GM15510 (cell line): ENCODE data around the gene ARF1.

Experiments
- POLR2A ChIP-seq: IDR thresholded peaks from 3 replicates; pipeline ENCODE4 v1.6.1; 2011; ENCODE audit warnings: borderline replicate concordance; ENCODE audit not compliant: insufficient read length; ENCODE audit errors: extremely low read depth

The ARF1 gene

GRCh38 chr1:228045405-228045804 lies 37.1 kb upstream of the ARF1 start:
- TF ChIP-seq POLR2A: no peak

- TF ChIP-seq POLR2A: no peak
Observed at GRCh38 chr1:228045871-228046270, 36.6 kb upstream of the ARF1 start.

GRCh38 chr1:228046421-228047182 lies 35.9 kb upstream of the ARF1 start:
- no peak for TF ChIP-seq POLR2A

GRCh38 chr1:228047183-228047466 lies 35.4 kb upstream of the ARF1 start:
- no peak for TF ChIP-seq POLR2A

DNA sequence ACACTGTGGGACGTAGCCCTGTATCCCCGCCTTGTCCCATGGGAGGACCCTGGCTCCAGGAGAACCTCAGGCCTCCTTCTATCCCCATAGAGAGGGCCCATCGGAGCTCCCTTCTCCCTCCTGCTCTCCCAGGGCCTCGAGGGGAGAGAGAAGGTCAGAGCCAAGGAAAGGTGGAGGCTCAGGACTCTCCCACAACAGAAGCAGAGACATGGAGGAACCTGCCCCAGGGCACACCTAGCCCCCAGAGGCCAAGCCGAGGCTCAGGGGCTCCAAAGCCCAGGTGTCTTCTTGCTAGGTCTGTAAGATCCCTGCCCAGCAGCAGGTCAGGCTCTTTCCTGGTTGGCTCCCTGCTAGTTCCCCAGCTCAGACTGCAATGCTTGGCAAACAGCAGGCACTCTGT lies 34.4 kb upstream of the ARF1 start:
- TF ChIP-seq POLR2A: no peak

DNA sequence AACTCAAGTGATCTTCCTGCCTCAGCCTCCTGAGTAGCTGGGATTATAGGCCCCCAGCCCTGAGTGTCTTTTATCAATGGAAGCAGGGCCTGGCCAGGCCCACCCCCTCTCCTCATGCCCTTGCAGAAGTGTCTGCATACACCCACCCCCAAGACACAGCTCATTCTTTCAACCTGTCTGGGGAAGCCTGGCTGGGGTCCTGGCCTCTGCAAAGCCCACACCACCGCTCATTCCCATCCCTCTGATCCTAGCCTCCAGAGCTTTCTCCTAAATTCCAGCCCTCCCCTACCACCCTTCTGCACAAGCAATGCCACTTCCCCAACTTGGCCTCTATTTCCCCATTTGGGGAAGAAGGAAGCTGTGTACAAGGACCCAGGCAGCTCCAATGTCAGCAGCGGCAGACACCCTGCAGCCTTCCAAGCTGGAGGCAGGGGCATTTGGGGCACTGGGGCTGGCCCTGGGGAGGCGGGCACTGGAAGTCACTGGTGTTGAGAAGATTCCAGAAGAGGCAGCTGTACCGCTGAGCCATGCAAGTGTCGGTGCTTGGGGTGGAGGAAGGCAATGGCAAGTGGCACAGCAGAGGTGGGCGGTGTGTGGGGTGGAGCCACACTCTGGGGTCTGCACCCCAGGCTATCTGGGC lies 33.7 kb upstream of the ARF1 start:
- no peak for TF ChIP-seq POLR2A

- TF ChIP-seq POLR2A: no peak
Observed at GRCh38 chr1:228050571-228051231, 31.8 kb upstream of the ARF1 start.

GRCh38 chr1:228058172-228058948 lies 24.1 kb upstream of the ARF1 start:
- TF ChIP-seq POLR2A: no peak

GRCh38 chr1:228058949-228059633 lies 23.4 kb upstream of the ARF1 start:
- TF ChIP-seq POLR2A: no peak

DNA sequence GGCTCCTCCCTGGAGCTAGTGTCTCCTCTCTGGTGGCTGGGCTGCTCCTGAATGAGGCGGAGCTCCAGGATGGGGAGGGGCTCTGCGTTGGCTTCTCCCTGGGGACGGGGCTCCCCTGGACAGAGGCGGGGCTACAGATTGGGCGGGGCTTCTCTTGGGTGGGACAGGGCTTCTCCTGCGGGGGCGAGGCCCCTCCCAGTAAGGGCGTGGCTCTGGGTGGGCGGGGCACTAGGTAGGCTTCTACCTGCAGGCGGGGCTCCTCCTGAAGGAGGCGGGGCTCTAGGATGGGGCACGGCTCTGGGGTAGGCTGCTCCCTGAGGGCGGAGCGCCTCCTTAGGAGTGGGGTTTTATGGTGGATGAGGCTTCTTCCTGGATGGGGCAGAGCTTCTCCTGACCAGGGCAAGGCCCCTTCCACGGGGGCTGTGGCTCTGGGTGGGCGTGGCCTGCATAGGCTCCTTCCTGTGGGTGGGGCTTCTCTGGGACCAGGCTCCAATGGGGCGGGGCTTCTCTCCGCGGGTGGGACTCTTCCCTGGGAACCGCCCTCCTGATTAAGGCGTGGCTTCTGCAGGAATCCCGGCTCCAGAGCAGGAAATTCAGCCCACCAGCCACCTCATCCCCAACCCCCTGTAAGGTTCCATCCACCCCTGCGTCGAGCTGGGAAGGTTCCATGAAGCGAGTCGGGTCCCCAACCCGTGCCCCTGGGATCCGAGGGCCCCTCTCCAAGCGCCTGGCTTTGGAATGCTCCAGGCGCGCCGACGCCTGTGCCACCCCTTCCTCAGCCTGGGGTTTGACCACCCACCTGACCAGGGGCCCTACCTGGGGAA lies 22.7 kb upstream of the ARF1 start:
- no peak for TF ChIP-seq POLR2A

DNA sequence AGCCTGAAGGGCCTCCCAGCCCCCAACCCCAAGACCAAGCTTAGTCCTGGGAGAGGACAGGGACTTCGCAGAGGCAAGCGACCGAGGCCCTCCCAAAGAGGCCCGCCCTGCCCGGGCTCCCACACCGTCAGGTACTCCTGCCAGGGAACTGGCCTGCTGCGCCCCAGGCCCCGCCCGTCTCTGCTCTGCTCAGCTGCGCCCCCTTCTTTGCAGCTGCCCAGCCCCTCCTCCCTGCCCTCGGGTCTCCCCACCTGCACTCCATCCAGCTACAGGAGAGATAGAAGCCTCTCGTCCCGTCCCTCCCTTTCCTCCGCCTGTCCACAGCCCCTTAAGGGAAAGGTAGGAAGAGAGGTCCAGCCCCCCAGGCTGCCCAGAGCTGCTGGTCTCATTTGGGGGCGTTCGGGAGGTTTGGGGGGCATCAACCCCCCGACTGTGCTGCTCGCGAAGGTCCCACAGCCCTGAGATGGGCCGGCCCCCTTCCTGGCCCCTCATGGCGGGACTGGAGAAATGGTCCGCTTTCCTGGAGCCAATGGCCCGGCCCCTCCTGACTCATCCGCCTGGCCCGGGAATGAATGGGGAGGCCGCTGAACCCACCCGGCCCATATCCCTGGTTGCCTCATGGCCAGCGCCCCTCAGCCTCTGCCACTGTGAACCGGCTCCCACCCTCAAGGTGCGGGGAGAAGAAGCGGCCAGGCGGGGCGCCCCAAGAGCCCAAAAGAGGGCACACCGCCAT lies 21.9 kb upstream of the ARF1 start:
- TF ChIP-seq POLR2A: no peak

DNA sequence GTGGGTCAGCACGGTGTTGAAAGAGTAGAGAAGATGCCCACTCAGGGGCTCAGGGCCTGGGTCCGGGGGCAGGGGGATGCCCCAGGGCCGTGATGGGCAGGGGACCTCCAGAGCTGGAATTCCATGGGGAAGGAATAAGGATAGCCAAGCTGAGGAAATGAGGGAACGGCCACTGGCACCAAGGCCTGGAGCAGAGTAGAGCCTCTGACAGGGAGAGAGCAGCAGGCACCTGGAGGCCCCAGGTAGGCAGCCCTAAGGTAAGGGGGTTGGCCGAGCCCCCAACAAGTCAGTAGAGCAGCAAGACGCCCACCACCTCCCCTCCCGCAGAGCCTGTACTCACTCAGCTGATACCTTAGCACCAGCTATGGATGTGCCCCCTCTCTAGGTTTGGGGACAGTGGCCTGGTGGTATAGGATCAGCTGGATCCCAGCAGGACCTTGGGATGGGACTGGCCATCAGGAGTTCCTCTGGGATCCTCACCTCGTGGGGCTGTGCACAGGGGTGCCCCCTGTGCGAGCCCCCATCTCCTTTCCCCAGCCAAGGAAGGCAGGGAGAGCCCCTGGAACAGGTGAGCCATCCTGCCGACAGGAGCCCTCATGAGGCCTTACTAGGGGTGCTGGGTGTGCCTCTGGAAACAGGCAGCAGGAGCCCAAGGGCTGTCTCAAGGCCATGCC lies 21.0 kb upstream of the ARF1 start:
- TF ChIP-seq POLR2A: no peak
